Measurements from ENCODE around the gene MN1.

- TF ChIP-seq CTCF (IDR thresholded peaks at IDR 0.05) = no peak
- TF ChIP-seq POLR2A (IDR thresholded peaks at IDR 0.05) = no peak
These were observed 9.1 kb upstream of the MN1 start for GRCh38 chr22:27810609-27811151.
